Measurements from ENCODE around the gene ATP5MG.

DNA sequence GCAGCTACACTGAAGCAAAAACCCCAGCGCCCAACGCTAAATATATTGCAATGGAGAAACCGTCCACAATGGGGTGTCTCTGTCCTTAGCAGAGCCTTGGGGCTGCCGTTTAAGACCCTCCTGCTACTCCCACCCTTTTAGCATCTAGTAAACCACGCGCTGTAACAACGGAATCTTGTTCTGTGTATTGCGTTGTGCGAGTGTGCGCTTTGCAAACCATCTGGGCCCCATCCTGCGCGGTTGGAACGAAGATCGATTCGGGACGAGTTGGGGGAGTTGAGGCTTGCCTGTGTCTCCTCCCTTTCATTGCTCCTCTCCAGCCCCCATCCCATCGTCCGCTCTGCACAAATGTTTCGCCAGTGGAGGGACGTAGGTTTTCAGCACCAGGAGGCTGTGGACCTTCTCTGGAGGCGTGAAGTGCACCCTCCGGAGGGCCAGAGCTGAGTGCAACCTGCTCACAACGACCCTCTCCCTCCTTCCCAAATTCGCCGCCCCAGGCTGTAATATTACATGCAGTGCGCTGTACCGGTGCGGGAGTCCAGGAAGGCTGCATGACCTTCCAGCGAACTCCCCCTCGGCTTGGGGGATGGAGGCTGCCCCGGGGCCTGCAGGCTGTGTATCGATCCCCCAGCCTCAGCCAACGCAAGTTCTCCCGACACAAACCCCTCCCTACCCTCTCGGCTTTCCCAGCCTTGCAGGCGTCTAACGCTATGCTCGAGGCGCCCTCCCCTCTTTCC lies 33.3 kb downstream of the ATP5MG start:
- TF ChIP-seq, protein P1, sequence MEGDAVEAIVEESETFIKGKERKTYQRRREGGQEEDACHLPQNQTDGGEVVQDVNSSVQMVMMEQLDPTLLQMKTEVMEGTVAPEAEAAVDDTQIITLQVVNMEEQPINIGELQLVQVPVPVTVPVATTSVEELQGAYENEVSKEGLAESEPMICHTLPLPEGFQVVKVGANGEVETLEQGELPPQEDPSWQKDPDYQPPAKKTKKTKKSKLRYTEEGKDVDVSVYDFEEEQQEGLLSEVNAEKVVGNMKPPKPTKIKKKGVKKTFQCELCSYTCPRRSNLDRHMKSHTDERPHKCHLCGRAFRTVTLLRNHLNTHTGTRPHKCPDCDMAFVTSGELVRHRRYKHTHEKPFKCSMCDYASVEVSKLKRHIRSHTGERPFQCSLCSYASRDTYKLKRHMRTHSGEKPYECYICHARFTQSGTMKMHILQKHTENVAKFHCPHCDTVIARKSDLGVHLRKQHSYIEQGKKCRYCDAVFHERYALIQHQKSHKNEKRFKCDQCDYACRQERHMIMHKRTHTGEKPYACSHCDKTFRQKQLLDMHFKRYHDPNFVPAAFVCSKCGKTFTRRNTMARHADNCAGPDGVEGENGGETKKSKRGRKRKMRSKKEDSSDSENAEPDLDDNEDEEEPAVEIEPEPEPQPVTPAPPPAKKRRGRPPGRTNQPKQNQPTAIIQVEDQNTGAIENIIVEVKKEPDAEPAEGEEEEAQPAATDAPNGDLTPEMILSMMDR (IDR thresholded peaks at IDR 0.05) = no peak
- no peak for TF ChIP-seq POLR2A (IDR thresholded peaks at IDR 0.05)
